GM18526 (cell line): Measurements from ENCODE around the gene SPIRE1.

Experiments used
- POLR2A ChIP-seq: IDR thresholded peaks from 3 replicates; pipeline ENCODE4 v1.6.1; 2011; ENCODE audit not compliant: insufficient read length; ENCODE audit errors: extremely low read depth

Gene SPIRE1

GRCh38 chr18:12409469-12409868 is 248.4 kb downstream of the SPIRE1 start:
- no peak for TF ChIP-seq POLR2A

- no peak for TF ChIP-seq POLR2A
Measured at GRCh38 chr18:12408247-12408869, 249.5 kb downstream of the SPIRE1 start.

GRCh38 chr18:12406371-12407111 is 251.4 kb downstream of the SPIRE1 start:
- TF ChIP-seq POLR2A = no peak

- no peak for TF ChIP-seq POLR2A
Measured at GRCh38 chr18:12405066-12405465, 252.8 kb downstream of the SPIRE1 start.

- no peak for TF ChIP-seq POLR2A
Measured at GRCh38 chr18:12403601-12404506, 254.1 kb downstream of the SPIRE1 start.

- no peak for TF ChIP-seq POLR2A
Measured at GRCh38 chr18:12401881-12402280, 256.0 kb downstream of the SPIRE1 start.

- TF ChIP-seq POLR2A = no peak
Measured at GRCh38 chr18:12399231-12399630, 258.7 kb downstream of the SPIRE1 start.

GRCh38 chr18:12398625-12399024 is 259.3 kb downstream of the SPIRE1 start:
- TF ChIP-seq POLR2A = no peak

- no peak for TF ChIP-seq POLR2A
Measured at GRCh38 chr18:12397793-12398192, 260.1 kb downstream of the SPIRE1 start.

GRCh38 chr18:12397254-12397653 is 260.7 kb downstream of the SPIRE1 start:
- TF ChIP-seq POLR2A = no peak
